GM12892 (cell line): ENCODE results near the gene IGDCC3.
"Not testable (repeated sequence)": the region's sequence is repeated elsewhere in the genome, so short reads cannot be mapped to it uniquely, and the experiment has no call there.

Source experiments
- DNase-seq: peaks from one replicate; pipeline ENCODE4 v3.0.0; 2011; ENCODE audit not compliant: insufficient read length
- FAIRE-seq: peaks from 2 replicates; lab custom pipeline; 2011; peaks lifted over from hg19 to GRCh38; lab: Jason Lieb, UNC
- POLR2A ChIP-seq: IDR thresholded peaks from 2 replicates; pipeline ENCODE4 v1.6.1; 2011; ENCODE audit warnings: low read depth, low read length, control low read depth
- POLR2AphosphoS5 ChIP-seq: IDR thresholded peaks from 2 replicates; pipeline ENCODE4 v1.6.1; 2011; ENCODE audit warnings: low read depth, low read length, control low read depth
- TAF1 ChIP-seq: IDR thresholded peaks from 2 replicates; pipeline ENCODE4 v1.6.1; 2011; ENCODE audit warnings: low read depth, mild to moderate bottlenecking, control low read depth, low read length, borderline replicate concordance

Gene IGDCC3

DNA sequence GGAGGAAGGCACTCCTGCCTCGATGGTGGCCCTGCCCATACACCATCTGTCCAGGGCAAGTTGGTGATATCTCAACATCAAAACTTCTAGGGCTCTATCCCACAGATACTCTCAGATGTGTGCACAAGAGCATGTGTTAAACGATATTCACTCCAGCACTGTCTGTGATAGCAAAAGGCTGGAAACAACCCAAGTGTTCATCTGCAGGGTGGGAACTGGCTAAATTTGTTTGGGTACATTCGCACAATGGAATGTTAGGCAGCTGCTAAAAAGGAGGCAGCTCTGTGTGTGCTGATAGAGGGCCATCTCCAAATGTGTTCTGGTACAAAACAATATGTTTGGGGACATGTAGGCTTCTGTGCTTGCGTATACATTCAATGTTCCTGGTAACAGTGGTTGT, 25.2 kb upstream of the IGDCC3 start:
- DNase-seq = no peak
- no peak for FAIRE-seq
- TF ChIP-seq POLR2AphosphoS5 (no peak), POLR2A (no peak), TAF1 (no peak)

- DNase-seq (no peak), FAIRE-seq (no peak)
- TF ChIP-seq POLR2A (no peak), POLR2AphosphoS5 (no peak), TAF1 (no peak)
Measured at GRCh38 chr15:65401611-65402240, 23.9 kb upstream of the IGDCC3 start.

DNA sequence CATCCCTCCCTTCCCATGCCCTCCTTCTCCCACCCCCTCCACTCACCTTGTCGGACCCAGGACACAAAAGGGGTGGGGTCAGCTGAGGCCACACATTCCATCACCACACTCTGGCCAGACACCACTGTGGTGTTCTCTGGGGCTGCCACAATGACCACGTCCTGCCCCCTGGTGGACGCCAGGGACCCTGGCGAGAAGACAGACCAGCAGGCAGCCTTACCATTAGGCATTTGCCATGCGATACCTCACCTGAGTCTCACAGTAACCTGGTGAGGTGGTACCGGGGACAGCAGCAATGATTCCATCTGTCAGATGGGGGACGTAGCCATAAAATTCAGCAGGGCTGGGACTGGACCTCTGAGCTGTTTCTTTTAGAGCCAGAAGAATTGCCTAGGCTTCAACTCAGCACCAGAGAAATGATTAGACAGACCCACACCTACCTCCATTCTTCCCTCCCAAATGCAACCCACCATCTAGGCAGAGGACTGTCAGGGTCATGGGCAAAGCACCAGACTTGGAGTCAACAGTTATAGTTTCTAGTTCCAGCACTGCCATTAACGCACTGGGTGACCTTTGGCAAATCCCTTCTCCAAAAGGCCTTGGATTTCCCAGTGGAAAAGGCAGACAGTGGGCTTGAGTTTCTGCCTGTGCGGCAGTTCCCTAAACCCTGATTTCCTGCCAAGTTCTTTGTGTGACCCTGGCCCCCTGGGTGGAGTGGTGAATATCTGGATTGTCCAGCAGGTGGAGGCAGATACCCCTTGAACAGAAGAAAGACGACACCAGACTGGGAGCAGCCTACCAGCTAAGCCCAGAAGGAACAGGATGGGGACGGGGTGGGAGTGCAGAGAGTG, 23.2 kb upstream of the IGDCC3 start:
- DNase-seq (peak; percentile 72), FAIRE-seq (peak; percentile 79)
- TF ChIP-seq POLR2A = no peak
- no peak for TF ChIP-seq POLR2AphosphoS5
- no peak for TF ChIP-seq TAF1

GRCh38 chr15:65399997-65400396, 22.2 kb upstream of the IGDCC3 start:
- FAIRE-seq = no peak
- no peak for DNase-seq
- TF ChIP-seq TAF1 (no peak), POLR2A (no peak), POLR2AphosphoS5 (no peak)

GRCh38 chr15:65399001-65399706, 21.4 kb upstream of the IGDCC3 start:
- TF ChIP-seq TAF1 (no peak), POLR2AphosphoS5 (no peak)
- DNase-seq (no peak), FAIRE-seq (no peak)

- not testable (repeated sequence) for FAIRE-seq, DNase-seq
Measured at GRCh38 chr15:65398486-65398885, 20.7 kb upstream of the IGDCC3 start.

DNA sequence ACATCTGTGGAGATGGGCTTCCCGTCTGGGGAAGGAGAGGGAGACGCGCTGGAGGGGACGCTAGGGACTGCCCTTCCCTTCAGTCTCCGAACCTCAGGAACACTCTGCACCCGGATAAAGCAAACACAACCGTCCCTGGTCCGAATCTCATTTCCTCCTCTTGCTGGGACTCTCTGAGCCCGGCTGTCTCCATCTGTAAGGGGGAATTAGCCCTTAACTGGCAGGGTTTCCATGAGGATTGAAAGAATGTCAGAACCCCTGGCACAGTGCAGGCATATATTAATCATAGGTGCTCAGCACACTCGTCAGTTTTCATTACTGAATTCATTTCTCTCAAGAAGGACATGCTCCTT, 19.1 kb upstream of the IGDCC3 start:
- TF ChIP-seq POLR2AphosphoS5 = no peak
- no peak for TF ChIP-seq TAF1
- no peak for TF ChIP-seq POLR2A
- no peak for DNase-seq
- no peak for FAIRE-seq

DNA sequence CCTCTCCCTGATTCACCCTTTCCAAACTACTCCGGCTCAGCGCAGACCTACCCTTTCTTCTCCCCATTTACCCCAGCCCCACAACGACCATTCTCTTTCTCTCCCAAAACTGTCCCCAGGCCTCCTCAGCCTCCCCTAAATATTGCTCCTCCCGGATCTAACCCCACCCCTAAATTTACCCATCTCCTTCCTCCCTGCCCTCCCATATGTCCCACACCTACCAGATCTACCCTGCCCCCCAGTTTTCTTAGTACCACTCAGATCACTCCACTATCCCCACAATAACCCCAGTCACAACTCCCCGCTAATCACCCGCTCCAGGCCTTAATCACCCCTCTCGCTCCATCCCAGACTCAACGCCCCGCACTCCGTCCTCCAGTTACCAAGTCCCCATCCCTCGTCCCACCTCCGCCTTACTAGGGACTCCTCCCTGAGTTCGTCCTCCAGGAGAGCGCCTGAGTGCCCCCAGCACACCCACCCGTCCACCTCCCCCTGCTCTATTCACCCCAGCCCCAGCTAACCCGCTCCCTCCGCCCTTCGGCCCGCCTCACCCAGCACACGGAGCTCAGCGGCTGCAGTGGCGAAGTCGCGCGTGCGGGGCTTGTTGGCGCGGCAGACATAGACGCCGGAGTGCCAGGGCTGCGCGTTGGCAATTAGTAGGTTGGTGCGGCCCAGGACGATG, 18.6 kb upstream of the IGDCC3 start:
- DNase-seq (no peak), FAIRE-seq (no peak)
- TF ChIP-seq TAF1 = no peak
- TF ChIP-seq POLR2A = no peak
- TF ChIP-seq POLR2AphosphoS5 = no peak

DNA sequence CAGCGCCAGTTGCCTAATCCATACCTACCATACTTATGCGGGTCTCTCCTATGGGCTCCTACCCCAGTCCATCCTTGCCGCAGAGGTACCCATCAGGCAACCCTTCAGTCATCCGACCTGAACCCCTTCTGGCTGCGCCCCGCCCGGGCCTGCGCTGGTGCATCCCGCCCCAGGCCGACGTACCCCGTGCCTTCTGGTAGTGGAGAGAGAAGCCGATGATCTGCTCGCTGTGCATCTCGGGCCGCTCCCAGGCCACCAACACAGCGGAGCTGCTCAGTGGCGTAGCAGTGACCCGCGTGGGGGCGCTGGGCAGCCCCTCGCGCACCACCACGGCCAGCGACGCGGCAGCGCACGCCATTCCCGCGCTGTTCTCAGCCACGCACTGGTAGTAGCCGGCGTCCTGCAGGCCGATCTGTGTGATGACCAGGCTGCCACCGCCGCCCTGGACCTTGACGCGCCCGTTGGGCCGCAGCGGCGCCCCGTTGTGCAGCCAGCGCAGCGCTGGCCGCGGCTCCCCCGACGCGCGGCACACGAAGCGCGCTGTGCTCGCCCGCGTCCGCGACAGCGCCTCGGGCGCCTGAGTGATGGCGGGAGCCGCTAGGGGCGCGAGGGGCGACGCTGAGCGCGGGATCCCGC, 17.9 kb upstream of the IGDCC3 start:
- TF ChIP-seq POLR2AphosphoS5 (no peak), POLR2A (no peak), TAF1 (no peak)
- FAIRE-seq (no peak), DNase-seq (no peak)

DNA sequence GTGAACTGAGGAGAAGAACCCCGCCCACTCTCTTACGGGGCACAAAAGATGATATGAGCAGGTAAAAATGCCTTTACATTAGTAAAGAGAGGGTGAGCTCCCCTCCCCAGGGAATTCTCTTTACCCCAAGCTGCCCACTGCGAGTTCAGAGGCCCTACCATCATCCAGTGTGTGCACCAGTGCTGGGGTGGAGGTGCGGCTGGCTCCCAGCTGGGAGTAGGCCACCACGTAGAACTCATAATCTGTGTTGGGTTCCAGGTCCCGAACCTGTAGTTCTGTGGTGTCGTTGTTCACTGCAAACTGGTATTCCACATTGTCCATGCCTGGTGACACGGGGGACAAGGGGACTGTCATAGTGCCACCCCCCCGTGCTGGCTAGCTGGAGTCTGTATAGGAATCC, 17.1 kb upstream of the IGDCC3 start:
- FAIRE-seq = no peak
- TF ChIP-seq POLR2AphosphoS5 (no peak), TAF1 (no peak), POLR2A (no peak)
- no peak for DNase-seq

GRCh38 chr15:65394280-65394789, 16.5 kb upstream of the IGDCC3 start:
- DNase-seq (no peak), FAIRE-seq (no peak)
- TF ChIP-seq TAF1 (no peak), POLR2AphosphoS5 (no peak), POLR2A (no peak)
